K562 (cell line): ENCODE data around the gene KIAA0513. TPM values are rescaled to one million over a fixed set of nuclear protein-coding genes. Genes with fewer than 3 reads are reported as not detected.
A peak's percentile ranks its signal among the peaks of the same experiment; 100 is the strongest.

Experiments
- BCL6 ChIP-seq: fragments of 250-450 bp; sonication (Bioruptor Pico); IDR thresholded peaks from 2 replicates; pipeline ENCODE4 v1.4.0; 2020
- BRD4 ChIP-seq: fragments of 200-600 bp; sonication (generic); IDR thresholded peaks from 2 replicates; pipeline ENCODE4 v1.6.1; 2017; ENCODE audit warnings: inconsistent platforms
- CCAR2 ChIP-seq: fragments of 200-400 bp; formaldehyde crosslinking; IDR thresholded peaks from 2 replicates; pipeline ENCODE4 v1.6.1; 2017; ENCODE audit warnings: mild to moderate bottlenecking, low read depth, low read length
- ELF4 ChIP-seq: fragments of 450-650 bp; formaldehyde crosslinking; IDR thresholded peaks from 2 replicates; pipeline ENCODE4 v1.4.0; 2022; ENCODE audit warnings: missing genetic modification characterization
- ERF ChIP-seq: fragments of 450-650 bp; formaldehyde crosslinking; IDR thresholded peaks from 2 replicates; pipeline ENCODE4 v1.4.0; 2020; ENCODE audit warnings: mild to moderate bottlenecking, mixed read lengths
- HMG20A ChIP-seq: fragments of 450-650 bp; formaldehyde crosslinking; conservative IDR thresholded peaks from 2 replicates; pipeline ENCODE4 v1.4.0; 2020; ENCODE audit warnings: mild to moderate bottlenecking, mixed read lengths
- KAT7 ChIP-seq: sonication (generic); formaldehyde crosslinking; IDR thresholded peaks from 2 replicates; pipeline ENCODE4 v1.8.0; 2022; ENCODE audit warnings: missing genetic modification reagents, mild to moderate bottlenecking, borderline replicate concordance
- MBD2 ChIP-seq: sonication (generic); IDR thresholded peaks from 2 replicates; pipeline ENCODE4 v1.6.1; 2016; ENCODE audit warnings: low read depth, borderline replicate concordance
- NFE2 ChIP-seq: IDR thresholded peaks from 2 replicates; pipeline ENCODE4 v1.6.1; 2014; ENCODE audit warnings: antibody characterized with exemption, low read depth
- SMAD4 ChIP-seq: fragments of 250-450 bp; sonication (Bioruptor Pico); conservative IDR thresholded peaks from 2 replicates; pipeline ENCODE4 v1.8.0; 2021; ENCODE audit warnings: inconsistent platforms, mild to moderate bottlenecking, moderate library complexity
- TBP ChIP-seq: optimal IDR thresholded peaks from 2 replicates; pipeline ENCODE3; 2011; ENCODE audit warnings: low read depth, low read length, improper control_type of control experiment
- TRIM24 ChIP-seq, 2 experiments: fragments of 450-650 bp; IDR thresholded peaks; 2 replicates each; pipeline ENCODE4 v1.6.1; 2016
- U2AF2 ChIP-seq: fragments of 200-400 bp; formaldehyde crosslinking; optimal IDR thresholded peaks from 2 replicates; pipeline ENCODE3; 2017; ENCODE audit warnings: low read depth, mild to moderate bottlenecking, low read length
- ZBED1 ChIP-seq: IDR thresholded peaks from 2 replicates; pipeline ENCODE4 v1.6.1; 2014
- ZZZ3 ChIP-seq: fragments of 450-650 bp; IDR thresholded peaks from 2 replicates; pipeline ENCODE4 v1.6.1; 2016; ENCODE audit warnings: antibody characterized with exemption, mild to moderate bottlenecking, moderate library complexity
- polyA plus RNA-seq, 8 experiments: library from polyadenylated mRNA; depleted of rRNA in 4 of 8; stranded (reverse) in 5 of 8; unstranded in 3 of 8; fragments of >200 nt; fragmentation: Nextera tagmentation in 2 of 8; fragmentation: Illumina TruSeq in 1 of 8; extraction: Ambion mirVana in 2 of 8; extraction: Trizol in 1 of 8; gene quantifications; 2 replicates each; pipeline versions ENCODE4 v1.2.1 to v1.2.3, GENCODE V29; 2011 to 2014; ENCODE audit warnings: inconsistent platforms in 1 of 8, missing spikeins in 1 of 8
- total RNA-seq, 7 experiments: library from RNA; depleted of rRNA in 6 of 7; stranded (reverse); fragments of >200 nt in 6 of 7; fragmentation: Illumina TruSeq in 2 of 7; extraction: Trizol in 2 of 7; gene quantifications; 2 replicates each; pipeline versions ENCODE4 v1.2.1 to v1.2.3, GENCODE V29; 2011 to 2021; ENCODE audit warnings: low replicate concordance in 1 of 7
- TF ChIP-seq, protein P1 (sequence below): fragments of 250-450 bp; sonication (Bioruptor Pico); IDR thresholded peaks from 2 replicates; pipeline ENCODE4 v1.4.0; 2020
- TF ChIP-seq, protein P2 (sequence below), 2 experiments: fragments of 450-650 bp in 1 of 2; sonication (generic) in 1 of 2; formaldehyde crosslinking; conservative IDR thresholded peaks; 2 replicates each; pipeline versions ENCODE4 v1.4.0 to v1.8.1; 2020 to 2022; ENCODE audit warnings: mild to moderate bottlenecking in 1 of 2, missing genetic modification reagents in 1 of 2
- TF ChIP-seq, protein P3 (sequence below): fragments of 450-650 bp; IDR thresholded peaks from 2 replicates; pipeline ENCODE4 v1.6.1; 2016; ENCODE audit warnings: borderline replicate concordance
- TF ChIP-seq, protein P4 (sequence below): fragments of 250-450 bp; sonication (Bioruptor Pico); IDR thresholded peaks from 2 replicates; pipeline ENCODE4 v1.8.0; 2021; ENCODE audit warnings: moderate library complexity, mild to moderate bottlenecking, inconsistent platforms
- TF ChIP-seq, protein P5 (sequence below): fragments of 450-650 bp; formaldehyde crosslinking; IDR thresholded peaks from 2 replicates; pipeline ENCODE4 v1.4.0; 2020; ENCODE audit warnings: mild to moderate bottlenecking, moderate library complexity
- TF ChIP-seq, protein P6 (sequence below): fragments of 250-450 bp; sonication (Bioruptor Pico); IDR thresholded peaks from 2 replicates; pipeline ENCODE4 v1.5.0; 2021

KIAA0513 gene
- total and polyA plus RNA-seq, 9 of the 15 experiments (the other 6 are each of a cell fraction or from before 2014, with no cell fraction given): 0.18 to 13.7 (median 10.2) TPM

DNA sequence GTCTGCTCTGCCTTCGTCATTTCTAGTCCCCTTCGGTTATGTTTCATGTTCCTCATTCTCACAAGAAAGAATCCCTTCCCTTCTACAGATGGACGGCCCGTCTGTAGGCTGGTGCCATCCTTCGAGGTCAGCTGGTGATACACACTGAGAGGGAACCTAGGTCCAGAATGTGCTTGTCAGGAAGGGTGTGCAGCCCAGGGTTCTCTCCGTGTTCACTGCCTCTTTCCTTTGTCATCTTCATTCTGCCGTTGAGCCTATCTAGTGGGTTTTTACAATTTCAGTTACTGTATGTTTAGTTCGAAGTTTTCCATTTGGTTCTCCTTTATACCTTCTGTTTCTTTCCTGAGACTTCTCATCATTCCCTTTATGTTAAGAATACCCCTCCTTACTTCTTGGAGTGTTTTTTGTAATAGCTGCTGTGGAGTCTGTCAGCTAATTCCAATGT lies 18.9 kb downstream of the KIAA0513 start (continued):
- TF ChIP-seq, protein P1, sequence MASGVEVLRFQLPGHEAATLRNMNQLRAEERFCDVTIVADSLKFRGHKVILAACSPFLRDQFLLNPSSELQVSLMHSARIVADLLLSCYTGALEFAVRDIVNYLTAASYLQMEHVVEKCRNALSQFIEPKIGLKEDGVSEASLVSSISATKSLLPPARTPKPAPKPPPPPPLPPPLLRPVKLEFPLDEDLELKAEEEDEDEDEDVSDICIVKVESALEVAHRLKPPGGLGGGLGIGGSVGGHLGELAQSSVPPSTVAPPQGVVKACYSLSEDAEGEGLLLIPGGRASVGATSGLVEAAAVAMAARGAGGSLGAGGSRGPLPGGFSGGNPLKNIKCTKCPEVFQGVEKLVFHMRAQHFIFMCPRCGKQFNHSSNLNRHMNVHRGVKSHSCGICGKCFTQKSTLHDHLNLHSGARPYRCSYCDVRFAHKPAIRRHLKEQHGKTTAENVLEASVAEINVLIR (CRISPR knock-in tag): 0 out of 2 replicates have a peak, but pooled peaks have one; percentile 10
- TF ChIP-seq, protein P2, sequence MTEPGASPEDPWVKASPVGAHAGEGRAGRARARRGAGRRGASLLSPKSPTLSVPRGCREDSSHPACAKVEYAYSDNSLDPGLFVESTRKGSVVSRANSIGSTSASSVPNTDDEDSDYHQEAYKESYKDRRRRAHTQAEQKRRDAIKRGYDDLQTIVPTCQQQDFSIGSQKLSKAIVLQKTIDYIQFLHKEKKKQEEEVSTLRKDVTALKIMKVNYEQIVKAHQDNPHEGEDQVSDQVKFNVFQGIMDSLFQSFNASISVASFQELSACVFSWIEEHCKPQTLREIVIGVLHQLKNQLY (CRISPR knock-in tag; conservative IDR thresholded peaks at IDR 0.05): 0 out of 4 replicates have a peak, but pooled peaks of 1 of the 2 experiments have one; percentile 26
- TF ChIP-seq MBD2 (no peak), TBP (peak; percentile 11), ZBED1 (no peak), HMG20A (CRISPR knock-in tag) (0 out of 2 replicates have a peak, but pooled peaks have one; percentile 29), CCAR2 (no peak), BCL6 (CRISPR knock-in tag) (0 out of 2 replicates have a peak, but pooled peaks have one; percentile 20), ELF4 (CRISPR knock-in tag) (peak; percentile 84), ZZZ3 (no peak), NFE2 (no peak), TRIM24 (IDR thresholded peaks at IDR 0.05) (peak in 1 of 2 experiments; percentile 21; a peak in 1 of 4 replicates), BRD4 (0 out of 2 replicates have a peak, but pooled peaks have one; percentile 5), U2AF2 (no peak), KAT7 (CRISPR knock-in tag) (no peak), ERF (0 out of 2 replicates have a peak, but pooled peaks have one; percentile 34), SMAD4 (CRISPR knock-in tag) (0 out of 2 replicates have a peak, but pooled peaks have one; percentile 32)
- TF ChIP-seq, protein P3, sequence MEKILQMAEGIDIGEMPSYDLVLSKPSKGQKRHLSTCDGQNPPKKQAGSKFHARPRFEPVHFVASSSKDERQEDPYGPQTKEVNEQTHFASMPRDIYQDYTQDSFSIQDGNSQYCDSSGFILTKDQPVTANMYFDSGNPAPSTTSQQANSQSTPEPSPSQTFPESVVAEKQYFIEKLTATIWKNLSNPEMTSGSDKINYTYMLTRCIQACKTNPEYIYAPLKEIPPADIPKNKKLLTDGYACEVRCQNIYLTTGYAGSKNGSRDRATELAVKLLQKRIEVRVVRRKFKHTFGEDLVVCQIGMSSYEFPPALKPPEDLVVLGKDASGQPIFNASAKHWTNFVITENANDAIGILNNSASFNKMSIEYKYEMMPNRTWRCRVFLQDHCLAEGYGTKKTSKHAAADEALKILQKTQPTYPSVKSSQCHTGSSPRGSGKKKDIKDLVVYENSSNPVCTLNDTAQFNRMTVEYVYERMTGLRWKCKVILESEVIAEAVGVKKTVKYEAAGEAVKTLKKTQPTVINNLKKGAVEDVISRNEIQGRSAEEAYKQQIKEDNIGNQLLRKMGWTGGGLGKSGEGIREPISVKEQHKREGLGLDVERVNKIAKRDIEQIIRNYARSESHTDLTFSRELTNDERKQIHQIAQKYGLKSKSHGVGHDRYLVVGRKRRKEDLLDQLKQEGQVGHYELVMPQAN: no peak; the same call in 1 of the 2 replicates
- TF ChIP-seq, protein P4, sequence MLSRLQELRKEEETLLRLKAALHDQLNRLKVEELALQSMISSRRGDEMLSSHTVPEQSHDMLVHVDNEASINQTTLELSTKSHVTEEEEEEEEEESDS (CRISPR knock-in tag): no peak
- TF ChIP-seq, protein P5, sequence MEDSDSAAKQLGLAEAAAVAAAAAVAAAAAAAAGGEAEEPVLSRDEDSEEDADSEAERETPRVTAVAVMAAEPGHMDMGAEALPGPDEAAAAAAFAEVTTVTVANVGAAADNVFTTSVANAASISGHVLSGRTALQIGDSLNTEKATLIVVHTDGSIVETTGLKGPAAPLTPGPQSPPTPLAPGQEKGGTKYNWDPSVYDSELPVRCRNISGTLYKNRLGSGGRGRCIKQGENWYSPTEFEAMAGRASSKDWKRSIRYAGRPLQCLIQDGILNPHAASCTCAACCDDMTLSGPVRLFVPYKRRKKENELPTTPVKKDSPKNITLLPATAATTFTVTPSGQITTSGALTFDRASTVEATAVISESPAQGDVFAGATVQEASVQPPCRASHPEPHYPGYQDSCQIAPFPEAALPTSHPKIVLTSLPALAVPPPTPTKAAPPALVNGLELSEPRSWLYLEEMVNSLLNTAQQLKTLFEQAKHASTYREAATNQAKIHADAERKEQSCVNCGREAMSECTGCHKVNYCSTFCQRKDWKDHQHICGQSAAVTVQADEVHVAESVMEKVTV: 0 out of 2 replicates have a peak, but pooled peaks have one; percentile 14
- TF ChIP-seq, protein P6, sequence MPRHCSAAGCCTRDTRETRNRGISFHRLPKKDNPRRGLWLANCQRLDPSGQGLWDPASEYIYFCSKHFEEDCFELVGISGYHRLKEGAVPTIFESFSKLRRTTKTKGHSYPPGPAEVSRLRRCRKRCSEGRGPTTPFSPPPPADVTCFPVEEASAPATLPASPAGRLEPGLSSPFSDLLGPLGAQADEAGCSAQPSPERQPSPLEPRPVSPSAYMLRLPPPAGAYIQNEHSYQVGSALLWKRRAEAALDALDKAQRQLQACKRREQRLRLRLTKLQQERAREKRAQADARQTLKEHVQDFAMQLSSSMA (CRISPR knock-in tag): 0 out of 2 replicates have a peak, but pooled peaks have one; percentile 34
